ENCODE results near the gene DTX1. TPM values are rescaled to one million over a fixed set of nuclear protein-coding genes. Genes with fewer than 3 reads are reported as not detected.

Gene DTX1
- total and polyA plus RNA-seq, 2 of the 13 experiments (the other 11 are each of a cell fraction or from before 2014, with no cell fraction given), result not detected

GRCh38 chr12:113134071-113134470, 77.5 kb downstream of the DTX1 start:
- DNase-seq (ENCODE audit: low spot score), result no peak
- no peak for TF ChIP-seq HNRNPLL (IDR thresholded peaks at IDR 0.05; ENCODE audit: low read depth, low read length, poor library complexity, severe bottlenecking)
- TF ChIP-seq ZSCAN25 (CRISPR knock-in tag; IDR thresholded peaks at IDR 0.05), result no peak
- TF ChIP-seq ZNF772 (CRISPR knock-in tag; IDR thresholded peaks at IDR 0.05), result no peak
- TF ChIP-seq REL (CRISPR knock-in tag; conservative IDR thresholded peaks at IDR 0.05), result no peak
- no peak for TF ChIP-seq REXO4 (CRISPR knock-in tag; IDR thresholded peaks at IDR 0.05; ENCODE audit: borderline replicate concordance)
- TF ChIP-seq DMAP1 (CRISPR knock-in tag; IDR thresholded peaks at IDR 0.05), result no peak
- TF ChIP-seq ZNF598 (CRISPR knock-in tag; IDR thresholded peaks at IDR 0.05; ENCODE audit: borderline replicate concordance), result no peak
- TF ChIP-seq ZFP36L2 (CRISPR knock-in tag; IDR thresholded peaks at IDR 0.05), result no peak
- no peak for TF ChIP-seq RNF2 (conservative IDR thresholded peaks at IDR 0.05; ENCODE audit: low read depth)
- TF ChIP-seq ZHX2 (IDR thresholded peaks at IDR 0.05; ENCODE audit: low read depth), result no peak
- TF ChIP-seq ZHX2 (CRISPR knock-in tag; IDR thresholded peaks at IDR 0.05; ENCODE audit: borderline replicate concordance), result no peak
- no peak for TF ChIP-seq SRSF9 (IDR thresholded peaks at IDR 0.05; ENCODE audit: borderline replicate concordance, insufficient read depth, low read depth, low read length, poor library complexity, severe bottlenecking)
- Histone ChIP-seq H3K4me1 (ENCODE audit: insufficient read depth, low read length) (no peaks in the 10 kb centered on the region), H2AFZ (ENCODE audit: low read length) (no peak overlapping the region), H3K27ac (ENCODE audit: extremely low read length, insufficient read depth, low read length) (no peak overlapping the region), H3K36me3 (replicated peaks in 1 of 2; ENCODE audit: control insufficient read depth in 1 of 2, insufficient read depth in 2 of 2, low read length in 2 of 2) (no peaks in the 10 kb centered on the region), H3K4me3 (replicated peaks in 1 of 3; ENCODE audit: insufficient read depth in 1 of 3, low read depth in 2 of 3, low read length in 3 of 3) (no peak overlapping the region), H3K27me3 (ENCODE audit: control insufficient read depth in 1 of 2, insufficient read depth in 2 of 2, low read length in 2 of 2) (peaks cover 0 to 1% of the 10 kb centered on the region in 2 experiments; a peak in 1 of 5 replicates), H4K20me1 (ENCODE audit: insufficient read depth, low read length) (no peaks in the 10 kb centered on the region), H3K9ac (ENCODE audit: insufficient read depth, low read depth, low read length) (no peak overlapping the region), H3K4me2 (ENCODE audit: low read depth, low read length) (no peak overlapping the region), H3K79me2 (ENCODE audit: insufficient read depth, low read length) (no peaks in the 10 kb centered on the region), H3K9me3 (ENCODE audit: low read length) (no peaks in the 10 kb centered on the region)
- intact Hi-C loops (cut with micrococcal nuclease; ENCODE audit: unreplicated experiment), result no loop called here
- in situ Hi-C loops (cut with HindIII; ENCODE audit: extremely low pct_ligation_motif_present, low pct_unique_long_range_greater_than_20kb), result no loop called here
- WGBS (ENCODE audit: low lambda C conversion rate), result 80% methylated on average over 1 of the region's 2 CpGs
- ATAC-seq, result no peak
- no peak for FAIRE-seq
- ChIA-PET POLR2A (no interaction called here), CTCF (ENCODE audit: low intra/inter-chr PET ratio, low total read pairs) (no interaction called here)
- no TSS peak for BruUV-seq (replicated peaks)

All from HepG2 (cell line).